ENCODE data around the gene ADAMTSL1. TPM values are rescaled to one million over a fixed set of nuclear protein-coding genes. Genes with fewer than 3 reads are reported as not detected.

The ADAMTSL1 gene
- total RNA-seq, 1 experiment from 2014 or later: not detected

DNA sequence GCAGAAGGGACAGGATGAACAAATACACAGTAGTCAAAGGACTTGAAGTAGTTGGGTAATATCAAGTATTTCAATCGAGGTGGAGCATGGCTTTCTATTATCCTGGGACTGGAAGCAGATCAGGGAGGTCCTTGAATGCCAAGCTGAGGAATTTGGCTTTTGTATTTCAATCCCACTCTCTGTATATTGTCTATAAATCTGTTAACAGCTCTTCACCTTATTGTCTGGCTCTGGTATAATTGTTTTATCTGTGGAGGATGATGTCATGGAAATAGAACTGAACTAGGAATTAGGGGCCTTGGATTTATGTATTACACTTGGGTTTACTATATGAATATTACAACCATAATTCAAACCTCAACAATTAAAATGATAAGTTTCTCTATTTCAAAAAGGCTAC, 6.3 kb upstream of the ADAMTSL1 start:
- ChIA-PET POLR2A (no interaction called here), CTCF (no interaction called here)
- Histone ChIP-seq H3K27ac (ENCODE audit: low read length) (no peak overlapping the region), H3K4me3 (ENCODE audit: low read depth in 2 of 2, low read length in 2 of 2) (no peak overlapping the region), H3K9me3 (ENCODE audit: control insufficient read depth, insufficient read depth, low read depth, low read length) (no peaks in the 10 kb centered on the region), H3K4me1 (ENCODE audit: control insufficient read depth, insufficient read depth, low read length) (no peaks in the 10 kb centered on the region), H3K27me3 (ENCODE audit: control insufficient read depth, insufficient read depth, low read length) (no peaks in the 10 kb centered on the region), H3K36me3 (ENCODE audit: control insufficient read depth, insufficient read depth, low read length) (no peaks in the 10 kb centered on the region)
- intact Hi-C loops (cut with micrococcal nuclease; ENCODE audit: unreplicated experiment) (no loop called here), in situ Hi-C loops (cut with HindIII; ENCODE audit: low pct_unique_long_range_greater_than_20kb, low sequenced_read_pairs) (no loop called here)
- no TSS peak for BruUV-seq (replicated peaks)
- ATAC-seq (no peak), DNase-seq (ENCODE audit: low read depth, low spot score) (no peak)
- TF ChIP-seq POLR2AphosphoS5 (IDR thresholded peaks at IDR 0.05; ENCODE audit: low read depth, low read length) (no peak), SIN3A (IDR thresholded peaks at IDR 0.05; ENCODE audit: borderline replicate concordance, insufficient read depth, low read depth, low read length) (no peak), TCF7L2 (IDR thresholded peaks at IDR 0.05; ENCODE audit: low read depth, low read length) (no peak)
- TF ChIP-seq, protein P1, sequence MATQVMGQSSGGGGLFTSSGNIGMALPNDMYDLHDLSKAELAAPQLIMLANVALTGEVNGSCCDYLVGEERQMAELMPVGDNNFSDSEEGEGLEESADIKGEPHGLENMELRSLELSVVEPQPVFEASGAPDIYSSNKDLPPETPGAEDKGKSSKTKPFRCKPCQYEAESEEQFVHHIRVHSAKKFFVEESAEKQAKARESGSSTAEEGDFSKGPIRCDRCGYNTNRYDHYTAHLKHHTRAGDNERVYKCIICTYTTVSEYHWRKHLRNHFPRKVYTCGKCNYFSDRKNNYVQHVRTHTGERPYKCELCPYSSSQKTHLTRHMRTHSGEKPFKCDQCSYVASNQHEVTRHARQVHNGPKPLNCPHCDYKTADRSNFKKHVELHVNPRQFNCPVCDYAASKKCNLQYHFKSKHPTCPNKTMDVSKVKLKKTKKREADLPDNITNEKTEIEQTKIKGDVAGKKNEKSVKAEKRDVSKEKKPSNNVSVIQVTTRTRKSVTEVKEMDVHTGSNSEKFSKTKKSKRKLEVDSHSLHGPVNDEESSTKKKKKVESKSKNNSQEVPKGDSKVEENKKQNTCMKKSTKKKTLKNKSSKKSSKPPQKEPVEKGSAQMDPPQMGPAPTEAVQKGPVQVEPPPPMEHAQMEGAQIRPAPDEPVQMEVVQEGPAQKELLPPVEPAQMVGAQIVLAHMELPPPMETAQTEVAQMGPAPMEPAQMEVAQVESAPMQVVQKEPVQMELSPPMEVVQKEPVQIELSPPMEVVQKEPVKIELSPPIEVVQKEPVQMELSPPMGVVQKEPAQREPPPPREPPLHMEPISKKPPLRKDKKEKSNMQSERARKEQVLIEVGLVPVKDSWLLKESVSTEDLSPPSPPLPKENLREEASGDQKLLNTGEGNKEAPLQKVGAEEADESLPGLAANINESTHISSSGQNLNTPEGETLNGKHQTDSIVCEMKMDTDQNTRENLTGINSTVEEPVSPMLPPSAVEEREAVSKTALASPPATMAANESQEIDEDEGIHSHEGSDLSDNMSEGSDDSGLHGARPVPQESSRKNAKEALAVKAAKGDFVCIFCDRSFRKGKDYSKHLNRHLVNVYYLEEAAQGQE (IDR thresholded peaks at IDR 0.05; ENCODE audit: insufficient read depth in 1 of 2, low read depth in 2 of 2, low read length in 1 of 2): no peak
- TF ChIP-seq, protein P2, sequence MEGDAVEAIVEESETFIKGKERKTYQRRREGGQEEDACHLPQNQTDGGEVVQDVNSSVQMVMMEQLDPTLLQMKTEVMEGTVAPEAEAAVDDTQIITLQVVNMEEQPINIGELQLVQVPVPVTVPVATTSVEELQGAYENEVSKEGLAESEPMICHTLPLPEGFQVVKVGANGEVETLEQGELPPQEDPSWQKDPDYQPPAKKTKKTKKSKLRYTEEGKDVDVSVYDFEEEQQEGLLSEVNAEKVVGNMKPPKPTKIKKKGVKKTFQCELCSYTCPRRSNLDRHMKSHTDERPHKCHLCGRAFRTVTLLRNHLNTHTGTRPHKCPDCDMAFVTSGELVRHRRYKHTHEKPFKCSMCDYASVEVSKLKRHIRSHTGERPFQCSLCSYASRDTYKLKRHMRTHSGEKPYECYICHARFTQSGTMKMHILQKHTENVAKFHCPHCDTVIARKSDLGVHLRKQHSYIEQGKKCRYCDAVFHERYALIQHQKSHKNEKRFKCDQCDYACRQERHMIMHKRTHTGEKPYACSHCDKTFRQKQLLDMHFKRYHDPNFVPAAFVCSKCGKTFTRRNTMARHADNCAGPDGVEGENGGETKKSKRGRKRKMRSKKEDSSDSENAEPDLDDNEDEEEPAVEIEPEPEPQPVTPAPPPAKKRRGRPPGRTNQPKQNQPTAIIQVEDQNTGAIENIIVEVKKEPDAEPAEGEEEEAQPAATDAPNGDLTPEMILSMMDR (IDR thresholded peaks at IDR 0.05): no peak

DNA sequence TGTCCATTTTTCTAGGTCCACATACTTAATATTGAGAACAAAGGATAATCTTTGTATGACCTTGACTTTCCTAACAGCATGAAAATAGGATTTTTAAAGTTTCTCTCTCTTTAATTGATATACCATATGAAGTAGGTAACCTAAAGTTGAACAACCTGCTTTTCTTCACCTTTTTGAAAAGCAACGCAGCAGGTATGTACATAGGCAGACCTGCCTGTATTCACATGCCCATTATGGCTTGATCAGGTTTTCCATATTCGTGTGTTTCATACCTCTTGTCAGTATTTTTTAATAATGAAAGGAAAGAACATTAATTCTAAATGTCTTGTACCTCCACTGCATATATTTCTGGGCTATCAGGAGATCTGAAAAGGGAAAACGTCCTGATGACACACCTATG, 1.5 kb upstream of the ADAMTSL1 start:
- H3K9me3 ChIP-seq (ENCODE audit: control insufficient read depth, insufficient read depth, low read depth, low read length): no peaks in the 10 kb centered on the region
- intact Hi-C loops (cut with micrococcal nuclease; ENCODE audit: unreplicated experiment) (no loop called here), in situ Hi-C loops (cut with HindIII; ENCODE audit: low pct_unique_long_range_greater_than_20kb, low sequenced_read_pairs) (no loop called here)
- DNase-seq (ENCODE audit: low read depth, low spot score) (no peak), ATAC-seq (no peak)
- H3K4me3 ChIP-seq (ENCODE audit: low read depth in 2 of 2, low read length in 2 of 2): no peak overlapping the region
- no peaks in the 10 kb centered on the region for H3K4me1 ChIP-seq (ENCODE audit: control insufficient read depth, insufficient read depth, low read length)
- H3K27ac ChIP-seq (ENCODE audit: low read length): no peak overlapping the region
- BruUV-seq (replicated peaks): no TSS peak
- CTCF ChIA-PET: no interaction called here
- H3K27me3 ChIP-seq (ENCODE audit: control insufficient read depth, insufficient read depth, low read length): no peaks in the 10 kb centered on the region
- POLR2A ChIA-PET: no interaction called here
- no peaks in the 10 kb centered on the region for H3K36me3 ChIP-seq (ENCODE audit: control insufficient read depth, insufficient read depth, low read length)
- TF ChIP-seq, protein P1 (IDR thresholded peaks at IDR 0.05; ENCODE audit: insufficient read depth in 1 of 2, low read depth in 2 of 2, low read length in 1 of 2): no peak
- TF ChIP-seq POLR2AphosphoS5 (IDR thresholded peaks at IDR 0.05; ENCODE audit: low read depth, low read length) (no peak), TCF7L2 (IDR thresholded peaks at IDR 0.05; ENCODE audit: low read depth, low read length) (no peak), SIN3A (IDR thresholded peaks at IDR 0.05; ENCODE audit: borderline replicate concordance, insufficient read depth, low read depth, low read length) (no peak)
- TF ChIP-seq, protein P2 (IDR thresholded peaks at IDR 0.05): no peak

Data from Panc1 (cell line).